GM12892 (cell line): ENCODE measurements around the gene MLXIPL.
"Not testable (repeated sequence)": the region's sequence is repeated elsewhere in the genome, so short reads cannot be mapped to it uniquely, and the experiment has no call there.

Experiments used
- POLR2A ChIP-seq: IDR thresholded peaks from 2 replicates; pipeline ENCODE4 v1.6.1; 2011; ENCODE audit warnings: low read depth, low read length, control low read depth
- POLR2AphosphoS5 ChIP-seq: IDR thresholded peaks from 2 replicates; pipeline ENCODE4 v1.6.1; 2011; ENCODE audit warnings: low read depth, low read length, control low read depth
- TAF1 ChIP-seq: IDR thresholded peaks from 2 replicates; pipeline ENCODE4 v1.6.1; 2011; ENCODE audit warnings: low read depth, mild to moderate bottlenecking, control low read depth, low read length, borderline replicate concordance

- not testable (repeated sequence) for TF ChIP-seq POLR2A, POLR2AphosphoS5, TAF1
These were observed 36.3 kb upstream of the MLXIPL start for GRCh38 chr7:73660594-73660993.
